Loucy (cell line): Measurements from ENCODE around the gene KREMEN1.

Experiments
- H2AFZ ChIP-seq: fragments of 200-600 bp; sonication (generic); 2 replicates; pipeline ENCODE4 v1.6.0; 2016; ENCODE audit warnings: antibody characterized with exemption, mild to moderate bottlenecking, low read length, moderate library complexity
- H3F3A ChIP-seq: fragments of 200-600 bp; 2 replicates; pipeline ENCODE4 v1.6.0; 2016; ENCODE audit warnings: antibody characterized with exemption, low read depth, mild to moderate bottlenecking
- H3K27me3 ChIP-seq: fragments of 200-600 bp; sonication (generic); 2 replicates; pipeline ENCODE4 v1.6.1; 2014; ENCODE audit warnings: low read length, mild to moderate bottlenecking; ENCODE audit not compliant: insufficient read depth, poor library complexity, severe bottlenecking
- H3K36me3 ChIP-seq: fragments of 200-600 bp; sonication (generic); 2 replicates; pipeline ENCODE4 v1.6.1; 2016; ENCODE audit warnings: low read length; ENCODE audit not compliant: insufficient read depth
- H3K4me1 ChIP-seq: fragments of 200-600 bp; sonication (generic); 2 replicates; pipeline ENCODE4 v1.5.1; 2014; ENCODE audit warnings: low read length, mild to moderate bottlenecking; ENCODE audit not compliant: insufficient read depth, poor library complexity, severe bottlenecking
- H3K4me2 ChIP-seq: fragments of 200-600 bp; sonication (generic); 2 replicates; pipeline ENCODE4 v1.6.0; 2014; ENCODE audit warnings: antibody characterized with exemption, low read length, low read depth, mild to moderate bottlenecking; ENCODE audit not compliant: poor library complexity, severe bottlenecking
- H3K4me3 ChIP-seq: fragments of 200-600 bp; sonication (generic); 2 replicates; pipeline ENCODE4 v1.5.1; 2014; ENCODE audit warnings: low read length, mild to moderate bottlenecking, mixed read lengths; ENCODE audit not compliant: poor library complexity, severe bottlenecking
- H3K79me2 ChIP-seq: fragments of 200-600 bp; sonication (generic); 2 replicates; pipeline ENCODE4 v1.6.1; 2014; ENCODE audit warnings: low read length; ENCODE audit not compliant: insufficient read depth
- H3K9ac ChIP-seq: fragments of 200-600 bp; sonication (generic); 2 replicates; pipeline ENCODE4 v1.6.0; 2014; ENCODE audit warnings: mild to moderate bottlenecking, low read depth, low read length, moderate library complexity; ENCODE audit not compliant: poor library complexity, severe bottlenecking
- H3K9me2 ChIP-seq: fragments of 200-600 bp; sonication (generic); replicated peaks from 2 replicates; pipeline ENCODE4 v1.6.1; 2016; ENCODE audit warnings: low read depth, low read length, mixed read lengths
- H3K9me3 ChIP-seq: fragments of 200-600 bp; sonication (generic); 2 replicates; pipeline ENCODE4 v1.6.1; 2014; ENCODE audit warnings: mild to moderate bottlenecking, antibody characterized with exemption, low read length, low read depth; ENCODE audit not compliant: insufficient read depth
- H4K20me1 ChIP-seq: fragments of 200-600 bp; sonication (generic); 2 replicates; pipeline ENCODE4 v1.6.0; 2014; ENCODE audit warnings: antibody characterized with exemption, low read length, mild to moderate bottlenecking; ENCODE audit not compliant: insufficient read depth, poor library complexity, severe bottlenecking
- EZH2phosphoT487 ChIP-seq: fragments of 200-600 bp; IDR thresholded peaks from 2 replicates; pipeline ENCODE4 v1.6.1; 2018; ENCODE audit warnings: antibody characterized with exemption, mild to moderate bottlenecking, moderate library complexity, borderline replicate concordance
- TF ChIP-seq, protein P1 (sequence below): fragments of 200-600 bp; sonication (generic); conservative IDR thresholded peaks from 2 replicates; pipeline ENCODE4 v1.5.1; 2014; ENCODE audit warnings: mild to moderate bottlenecking, antibody characterized with exemption, low read length

Gene KREMEN1

DNA sequence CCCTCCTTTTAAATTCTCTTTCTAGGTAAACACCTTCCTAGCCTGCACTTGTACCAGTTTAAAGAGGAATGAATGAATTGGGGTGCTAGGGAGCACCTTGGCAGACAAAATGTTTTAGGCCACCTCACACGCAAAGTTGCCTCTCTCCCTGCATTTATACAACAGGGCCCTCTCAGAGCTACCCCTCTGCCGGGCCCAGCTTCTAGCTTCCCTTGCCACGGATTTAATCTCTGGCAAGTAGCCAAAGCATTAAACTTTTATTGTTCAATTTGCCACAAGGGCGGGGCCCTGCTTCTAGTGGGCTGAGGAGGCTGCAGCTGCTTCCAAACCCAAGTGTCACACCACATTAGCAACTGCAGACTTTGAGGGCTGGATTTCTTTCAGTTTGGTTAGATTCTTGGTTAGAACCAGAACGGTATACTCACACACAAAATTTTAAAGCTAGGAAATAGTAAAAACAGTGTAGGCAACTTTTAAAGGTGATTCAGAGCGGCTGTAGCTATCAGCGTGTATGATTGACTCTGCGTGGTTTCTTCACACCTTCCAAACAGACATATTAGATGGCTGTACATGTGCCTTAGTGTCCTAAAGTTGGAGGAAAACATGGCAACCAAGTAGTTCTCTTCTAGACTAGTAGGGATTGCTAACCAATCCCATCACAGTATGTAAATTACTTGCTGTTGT is 6.5 kb downstream of the KREMEN1 start:
- Histone ChIP-seq H4K20me1 (no peaks in the 10 kb centered on the region), H2AFZ (no peak overlapping the region), H3K36me3 (no peaks in the 10 kb centered on the region), H3K4me2 (peak overlapping the region; percentile 52), H3K4me3 (peak overlapping the region; percentile 18), H3K27me3 (no peaks in the 10 kb centered on the region), H3F3A (peaks cover 14% of the 10 kb centered on the region), H3K9me2 (no peaks in the 10 kb centered on the region), H3K9me3 (no peaks in the 10 kb centered on the region), H3K4me1 (peaks cover 54% of the 10 kb centered on the region), H3K9ac (peak overlapping the region; percentile 21), H3K79me2 (no peaks in the 10 kb centered on the region)
- TF ChIP-seq, protein P1, sequence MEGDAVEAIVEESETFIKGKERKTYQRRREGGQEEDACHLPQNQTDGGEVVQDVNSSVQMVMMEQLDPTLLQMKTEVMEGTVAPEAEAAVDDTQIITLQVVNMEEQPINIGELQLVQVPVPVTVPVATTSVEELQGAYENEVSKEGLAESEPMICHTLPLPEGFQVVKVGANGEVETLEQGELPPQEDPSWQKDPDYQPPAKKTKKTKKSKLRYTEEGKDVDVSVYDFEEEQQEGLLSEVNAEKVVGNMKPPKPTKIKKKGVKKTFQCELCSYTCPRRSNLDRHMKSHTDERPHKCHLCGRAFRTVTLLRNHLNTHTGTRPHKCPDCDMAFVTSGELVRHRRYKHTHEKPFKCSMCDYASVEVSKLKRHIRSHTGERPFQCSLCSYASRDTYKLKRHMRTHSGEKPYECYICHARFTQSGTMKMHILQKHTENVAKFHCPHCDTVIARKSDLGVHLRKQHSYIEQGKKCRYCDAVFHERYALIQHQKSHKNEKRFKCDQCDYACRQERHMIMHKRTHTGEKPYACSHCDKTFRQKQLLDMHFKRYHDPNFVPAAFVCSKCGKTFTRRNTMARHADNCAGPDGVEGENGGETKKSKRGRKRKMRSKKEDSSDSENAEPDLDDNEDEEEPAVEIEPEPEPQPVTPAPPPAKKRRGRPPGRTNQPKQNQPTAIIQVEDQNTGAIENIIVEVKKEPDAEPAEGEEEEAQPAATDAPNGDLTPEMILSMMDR, result no peak
- no peak for TF ChIP-seq EZH2phosphoT487

DNA sequence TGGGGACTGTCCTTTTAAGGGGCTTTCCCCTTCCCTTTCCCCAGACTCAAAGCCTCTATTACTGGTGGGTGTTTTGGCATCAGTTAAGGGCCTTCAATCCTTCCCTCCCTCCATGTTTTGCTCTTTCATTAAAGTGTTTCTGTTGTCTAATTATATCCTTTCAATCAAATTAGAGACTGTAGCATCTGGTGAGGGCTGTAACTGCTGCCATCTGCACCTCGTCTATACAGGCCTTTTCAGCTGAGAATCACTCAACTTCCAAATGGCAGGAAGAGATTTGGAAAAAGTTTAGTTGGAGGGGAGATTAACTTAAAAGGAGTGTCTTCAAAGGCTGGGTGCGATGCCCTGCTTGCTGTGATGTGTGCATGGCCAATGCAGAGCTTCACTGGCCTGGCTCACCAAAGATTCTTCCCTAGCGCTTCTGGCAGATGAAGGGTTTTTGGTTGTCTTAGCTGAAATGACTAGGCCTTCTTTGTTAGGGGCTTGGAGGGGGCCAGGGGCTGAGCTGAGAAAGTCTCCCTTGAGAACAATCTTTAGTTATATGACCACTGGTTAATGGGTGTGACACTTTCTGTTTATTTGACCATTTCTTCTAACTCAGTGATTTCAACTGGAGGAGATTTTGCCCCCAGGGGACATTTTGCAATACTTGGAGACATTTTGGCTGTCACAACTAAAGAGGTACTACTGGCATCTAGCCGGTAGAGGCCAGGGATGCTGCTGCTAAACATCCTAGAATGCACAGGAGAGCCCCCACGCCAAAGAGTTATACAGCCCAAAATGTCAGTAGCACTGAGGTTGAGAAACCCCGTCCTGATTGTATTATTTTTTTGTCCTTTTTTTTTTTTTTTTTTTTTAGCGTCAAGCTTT is 7.5 kb downstream of the KREMEN1 start:
- no peak for TF ChIP-seq EZH2phosphoT487
- TF ChIP-seq, protein P1, result no peak
- Histone ChIP-seq H2AFZ (no peak overlapping the region), H3F3A (peaks cover 11% of the 10 kb centered on the region), H3K9me3 (no peaks in the 10 kb centered on the region), H3K4me2 (peak overlapping the region; percentile 52), H3K9ac (peak overlapping the region; percentile 21), H3K36me3 (no peaks in the 10 kb centered on the region), H3K4me1 (peaks cover 52% of the 10 kb centered on the region), H3K79me2 (no peaks in the 10 kb centered on the region), H3K4me3 (peak overlapping the region; percentile 18), H4K20me1 (no peaks in the 10 kb centered on the region), H3K27me3 (no peaks in the 10 kb centered on the region), H3K9me2 (no peaks in the 10 kb centered on the region)

DNA sequence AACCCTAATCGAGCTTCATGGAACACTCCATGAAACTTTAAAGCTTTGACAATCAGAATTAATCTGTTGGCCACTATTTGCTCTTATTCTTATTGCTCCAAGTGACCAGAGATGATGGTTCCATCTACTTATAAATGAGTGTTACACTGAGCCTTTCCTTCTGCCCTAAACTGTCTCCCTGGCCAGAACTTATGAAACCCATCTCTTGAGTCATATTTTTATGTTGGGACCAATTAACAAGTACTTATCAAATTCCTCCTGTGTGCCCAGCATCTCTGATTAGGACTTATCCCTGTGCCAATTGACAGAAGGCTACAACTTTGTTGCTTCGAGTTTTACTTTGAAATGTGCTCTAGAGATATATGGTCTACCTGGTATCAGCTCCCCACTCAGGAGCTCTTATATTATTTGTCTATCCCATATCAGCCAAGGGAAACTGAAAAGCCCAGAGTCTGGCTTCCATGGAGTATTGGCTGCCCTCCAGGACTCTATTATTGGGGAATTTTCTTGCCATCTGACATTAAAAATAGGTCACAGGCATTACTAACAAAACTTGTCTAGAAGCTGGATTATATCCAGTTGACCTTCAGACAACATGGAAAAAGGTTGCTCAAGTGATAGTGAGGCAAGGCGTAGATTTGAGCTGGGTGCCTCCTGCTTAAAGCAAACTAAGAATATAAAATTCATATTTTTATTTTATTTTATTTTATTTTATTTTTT is 8.8 kb downstream of the KREMEN1 start:
- peaks cover 52% of the 10 kb centered on the region for H3K4me1 ChIP-seq
- no peaks in the 10 kb centered on the region for H3K9me2 ChIP-seq
- no peak overlapping the region for H2AFZ ChIP-seq
- no peaks in the 10 kb centered on the region for H3K27me3 ChIP-seq
- no peaks in the 10 kb centered on the region for H3K79me2 ChIP-seq
- TF ChIP-seq EZH2phosphoT487, result no peak
- TF ChIP-seq, protein P1, result no peak
- no peak overlapping the region for H3K4me3 ChIP-seq
- H3K9me3 ChIP-seq, result no peaks in the 10 kb centered on the region
- peaks cover 9% of the 10 kb centered on the region; the same call in 1 of the 2 replicates for H3F3A ChIP-seq
- H3K9ac ChIP-seq, result no peak overlapping the region
- H4K20me1 ChIP-seq, result no peaks in the 10 kb centered on the region
- H3K36me3 ChIP-seq, result no peaks in the 10 kb centered on the region
- H3K4me2 ChIP-seq, result no peak overlapping the region
